GM18502 (cell line): ENCODE data around the gene EIF3K.

Source experiments
- ATAC-seq: cut with Tn5 transposase; IDR thresholded peaks from one replicate; pipeline ENCODE4 v1.9.1; 2021; ENCODE audit warnings: mild to moderate bottlenecking; ENCODE audit not compliant: unreplicated experiment, poor library complexity

The EIF3K gene

DNA sequence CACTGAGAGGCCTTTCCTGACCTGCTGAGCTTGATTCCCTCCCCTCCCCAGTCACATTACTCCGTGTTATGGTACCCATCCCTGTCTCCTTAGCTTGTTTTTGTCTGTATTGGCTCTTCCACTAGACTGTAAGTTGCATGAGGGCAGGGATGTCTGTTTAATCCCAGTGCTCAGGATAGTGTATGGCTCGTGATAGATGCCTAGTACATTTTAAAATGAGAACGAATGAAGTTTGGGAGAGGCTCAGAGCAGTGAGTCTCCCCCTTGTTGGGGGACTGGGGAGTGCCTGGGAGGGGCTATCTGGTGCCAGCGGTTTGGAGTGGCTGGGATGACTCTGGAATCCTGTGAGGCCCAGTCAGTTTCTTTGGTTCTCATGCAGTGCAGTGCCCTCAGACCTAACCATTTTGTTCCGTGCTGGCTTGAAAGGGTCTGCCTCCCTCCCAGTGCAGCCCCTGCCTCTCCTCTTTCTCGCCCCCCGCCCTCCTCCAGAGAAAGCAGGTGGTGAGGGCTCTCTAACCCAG, 63.9 kb downstream of the EIF3K start:
- no peak for ATAC-seq

GRCh38 chr19:38683393-38684077, 64.5 kb downstream of the EIF3K start:
- ATAC-seq, result peak; percentile 17

DNA sequence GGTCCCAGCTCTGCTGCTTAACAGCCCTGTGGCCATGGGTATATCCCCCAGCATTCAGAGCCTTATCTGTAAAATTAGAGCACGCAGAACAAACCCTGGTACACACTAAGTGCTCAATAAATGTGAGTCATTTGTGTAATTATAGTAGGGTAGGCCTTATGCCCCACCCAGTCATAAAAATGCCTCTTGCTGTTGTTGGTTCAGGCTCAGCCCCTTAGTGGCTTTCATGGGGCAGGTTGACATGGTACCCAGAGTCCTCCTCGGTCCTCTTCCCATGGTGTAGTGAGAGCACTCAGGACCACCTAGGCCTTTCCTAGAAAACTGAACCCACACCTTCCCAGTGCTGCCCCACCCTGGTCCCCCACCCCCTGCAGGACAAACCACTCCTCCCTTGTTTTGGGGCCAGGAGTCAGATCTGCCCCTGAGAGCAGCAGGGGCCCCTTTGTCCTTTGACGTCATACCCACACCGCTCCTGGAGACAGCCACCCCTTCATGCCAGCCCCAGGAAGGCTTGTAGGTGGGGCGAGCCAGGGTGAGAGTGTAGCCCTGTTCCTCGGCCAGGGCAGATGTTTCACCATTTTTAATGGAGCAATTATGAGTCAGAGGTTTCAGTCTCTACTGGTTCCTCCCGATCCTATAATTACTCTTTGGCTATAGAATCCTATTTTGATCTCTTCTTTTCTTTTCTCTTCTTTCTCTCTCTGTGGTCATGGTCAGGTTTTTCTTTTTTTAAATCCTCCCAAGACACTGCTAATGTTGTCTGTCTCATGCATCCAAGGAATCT, 65.3 kb downstream of the EIF3K start:
- peak; percentile 48 for ATAC-seq

DNA sequence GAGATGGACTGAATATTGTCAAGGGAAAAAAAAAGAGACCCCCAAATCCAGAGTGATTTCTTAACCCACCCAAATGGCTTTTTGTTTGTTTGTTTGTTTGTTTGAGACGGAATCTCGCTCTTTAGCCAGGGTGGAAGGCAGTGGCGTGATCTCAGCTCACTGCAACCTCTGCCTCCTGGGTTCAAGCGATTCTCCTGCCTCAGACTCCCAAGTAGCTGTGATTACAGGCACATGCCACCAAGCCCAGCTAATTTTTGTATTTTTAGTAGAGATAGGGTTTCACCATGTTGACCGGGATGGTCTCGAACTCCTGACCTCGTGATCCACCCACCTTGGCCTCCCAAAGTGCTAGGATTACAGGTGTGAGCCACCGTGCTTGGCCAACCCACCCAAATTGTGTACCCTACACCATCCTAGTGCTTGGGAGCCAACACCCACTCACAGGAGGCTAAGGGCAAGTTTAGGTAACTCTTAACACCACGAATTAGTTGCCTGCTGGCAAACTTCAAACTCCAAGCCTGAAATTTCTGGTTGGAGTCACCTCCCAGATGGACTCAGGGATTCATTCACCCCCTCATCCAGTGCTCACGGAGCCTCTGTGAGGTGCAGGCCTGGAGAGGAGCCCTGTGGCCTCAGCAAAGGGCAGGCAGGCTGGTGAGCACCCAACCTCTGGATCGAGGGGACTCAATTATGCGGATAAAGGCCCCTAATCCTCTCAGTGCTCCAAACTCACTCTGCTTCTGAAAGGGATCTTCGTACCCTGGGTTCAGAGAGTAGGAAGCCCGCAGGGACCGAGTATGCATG, 66.1 kb downstream of the EIF3K start:
- no peak for ATAC-seq

GRCh38 chr19:38685666-38686529, 66.9 kb downstream of the EIF3K start:
- peak; percentile 20 for ATAC-seq

DNA sequence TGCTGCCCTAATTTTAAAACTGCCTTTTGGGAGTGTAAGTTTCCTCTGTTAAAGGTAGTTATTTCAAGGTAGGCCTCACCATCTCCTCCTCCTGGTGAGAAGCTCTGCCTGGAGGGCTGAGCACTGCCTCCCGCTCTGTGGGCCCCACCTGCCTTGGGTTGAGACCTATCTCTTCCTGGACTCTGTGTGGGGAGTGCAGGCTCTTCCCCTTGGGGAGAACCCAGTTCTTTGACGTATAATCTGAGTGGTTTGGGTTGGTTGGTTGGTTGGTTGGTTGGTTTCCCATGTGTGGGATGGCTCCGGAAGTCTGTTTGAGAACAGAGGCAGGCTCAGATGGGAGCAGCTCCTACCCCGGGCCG, 67.5 kb downstream of the EIF3K start:
- peak; percentile 51 for ATAC-seq
